Activated B cell treated with CpG ODN at 0.5 μM for 24 hours (primary cell): ENCODE results near the gene TMEM182. TPM values are rescaled to one million over a fixed set of nuclear protein-coding genes. Genes with fewer than 3 reads are reported as not detected.

ENCODE experiments used
- ATAC-seq: fragments of 200-7000 bp; cut with Tn5 transposase; one replicate; pipeline ENCODE4 v1.10.0; 2021; ENCODE audit warnings: low read depth, mild to moderate bottlenecking, moderate library complexity
- CTCF ChIA-PET: fragments of 350-600 bp; sonication (Branson Sonifier 250); formaldehyde crosslinking; loops from one replicate; lab custom pipeline; 2021; ENCODE audit warnings: antibody characterized with exemption; lab: Charles Lee
- POLR2A ChIA-PET: fragments of 350-600 bp; sonication (Branson Sonifier 250); formaldehyde crosslinking; loops from one replicate; lab custom pipeline; 2021; ENCODE audit warnings: antibody characterized with exemption; lab: Charles Lee
- DNase-seq: peaks from one replicate; pipeline ENCODE4 v3.0.0; 2022
- H3K27ac Mint-ChIP-seq: one replicate; pipeline ENCODE4 v1.8.0; 2020; ENCODE audit warnings: mixed read lengths
- H3K27me3 Mint-ChIP-seq: one replicate; pipeline ENCODE4 v1.8.0; 2021; ENCODE audit warnings: mixed read lengths
- H3K36me3 Mint-ChIP-seq: one replicate; pipeline ENCODE4 v1.8.0; 2021; ENCODE audit warnings: low read depth, mixed read lengths
- H3K4me1 Mint-ChIP-seq: one replicate; pipeline ENCODE4 v1.8.0; 2021; ENCODE audit warnings: mixed read lengths
- H3K4me3 Mint-ChIP-seq: one replicate; pipeline ENCODE4 v1.8.0; 2020; ENCODE audit warnings: mild to moderate bottlenecking, mixed read lengths
- H3K9me3 Mint-ChIP-seq: one replicate; pipeline ENCODE4 v1.8.0; 2020; ENCODE audit warnings: mixed read lengths
- intact Hi-C: fragments of 100-400 bp; cut with micrococcal nuclease; formaldehyde crosslinking; loops from one replicate; pipeline ENCODE4 v1.15.1; 2024
- total RNA-seq: library from RNA; stranded (reverse); gene quantifications from 2 replicates; pipeline ENCODE4 v1.2.3, GENCODE V29; 2022
- TF ChIP-seq, protein P1 (sequence below): fragments of 200-600 bp; IDR thresholded peaks from one replicate; pipeline ENCODE4 v1.8.0; 2022; ENCODE audit warnings: antibody characterized with exemption, mild to moderate bottlenecking

Gene TMEM182
- total RNA-seq, 1 donor from 2014 or later, result 3.1 TPM

DNA sequence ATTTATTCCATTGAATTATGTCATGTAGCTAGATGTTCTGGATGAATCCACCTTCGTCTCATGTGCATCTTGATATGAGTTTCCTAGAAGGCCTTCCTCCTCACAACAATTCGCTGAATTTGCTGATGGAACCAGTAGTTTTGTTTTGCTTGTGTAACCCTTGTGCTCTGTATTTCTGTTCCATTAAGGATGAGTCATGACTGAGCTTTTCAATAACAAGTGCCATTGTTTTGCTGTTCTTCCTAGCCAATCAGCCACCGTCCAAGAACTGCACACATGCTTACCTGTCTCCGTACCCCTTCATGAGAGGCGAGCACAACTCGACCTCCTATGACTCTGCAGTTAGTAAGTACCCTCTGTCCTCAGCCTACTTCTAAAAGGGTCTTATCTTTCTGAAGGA lies 2.3 kb downstream of the TMEM182 start:
- Mint-ChIP-seq H3K9me3 (no peaks in the 10 kb centered on the region), H3K4me1 (no peaks in the 10 kb centered on the region), H3K36me3 (peaks cover 33% of the 10 kb centered on the region), H3K27me3 (no peaks in the 10 kb centered on the region), H3K27ac (no peak overlapping the region), H3K4me3 (no peak overlapping the region)
- ATAC-seq (no peak), DNase-seq (no peak)
- intact Hi-C loops, result no loop called here
- TF ChIP-seq, protein P1, sequence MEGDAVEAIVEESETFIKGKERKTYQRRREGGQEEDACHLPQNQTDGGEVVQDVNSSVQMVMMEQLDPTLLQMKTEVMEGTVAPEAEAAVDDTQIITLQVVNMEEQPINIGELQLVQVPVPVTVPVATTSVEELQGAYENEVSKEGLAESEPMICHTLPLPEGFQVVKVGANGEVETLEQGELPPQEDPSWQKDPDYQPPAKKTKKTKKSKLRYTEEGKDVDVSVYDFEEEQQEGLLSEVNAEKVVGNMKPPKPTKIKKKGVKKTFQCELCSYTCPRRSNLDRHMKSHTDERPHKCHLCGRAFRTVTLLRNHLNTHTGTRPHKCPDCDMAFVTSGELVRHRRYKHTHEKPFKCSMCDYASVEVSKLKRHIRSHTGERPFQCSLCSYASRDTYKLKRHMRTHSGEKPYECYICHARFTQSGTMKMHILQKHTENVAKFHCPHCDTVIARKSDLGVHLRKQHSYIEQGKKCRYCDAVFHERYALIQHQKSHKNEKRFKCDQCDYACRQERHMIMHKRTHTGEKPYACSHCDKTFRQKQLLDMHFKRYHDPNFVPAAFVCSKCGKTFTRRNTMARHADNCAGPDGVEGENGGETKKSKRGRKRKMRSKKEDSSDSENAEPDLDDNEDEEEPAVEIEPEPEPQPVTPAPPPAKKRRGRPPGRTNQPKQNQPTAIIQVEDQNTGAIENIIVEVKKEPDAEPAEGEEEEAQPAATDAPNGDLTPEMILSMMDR, result no peak
- ChIA-PET POLR2A (no interaction called here), CTCF (interaction anchor here (1.4 to 3.6 kb wide), 2 partner anchors 11 kb away, joined by 5 to 26 read pairs; no protein-coding TSS in a partner anchor)

DNA sequence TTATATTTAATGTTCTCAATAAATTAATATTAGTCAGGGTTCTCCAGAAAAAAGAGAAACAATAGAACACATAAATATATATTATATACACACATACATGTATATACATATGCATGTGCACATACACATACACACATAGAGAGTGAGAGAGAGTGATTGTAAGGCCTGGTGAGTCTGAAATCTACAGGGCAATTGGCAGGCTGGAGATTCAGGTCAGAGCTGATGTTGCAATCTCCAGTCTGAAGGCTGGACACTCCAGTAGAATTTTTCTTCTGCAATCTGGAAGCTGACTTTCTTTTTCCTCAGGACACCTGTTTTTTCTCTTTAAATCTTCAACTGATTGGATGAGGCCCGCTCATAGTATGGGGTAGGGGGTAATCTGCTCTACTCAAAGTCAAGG lies 3.2 kb downstream of the TMEM182 start:
- Mint-ChIP-seq H3K36me3 (peaks cover 38% of the 10 kb centered on the region), H3K4me1 (no peaks in the 10 kb centered on the region), H3K4me3 (no peak overlapping the region), H3K9me3 (no peaks in the 10 kb centered on the region), H3K27ac (no peak overlapping the region), H3K27me3 (no peaks in the 10 kb centered on the region)
- POLR2A ChIA-PET, result no interaction called here
- TF ChIP-seq, protein P1, result no peak
- DNase-seq, result no peak
- CTCF ChIA-PET, result interaction anchor here (1.4 kb wide), 1 partner anchor 12 kb away, joined by 5 read pairs; no protein-coding TSS in a partner anchor
- intact Hi-C loops, result no loop called here
- ATAC-seq, result no peak

GRCh38 chr2:102768253-102768652 lies 6.4 kb downstream of the TMEM182 start:
- Mint-ChIP-seq H3K9me3 (no peaks in the 10 kb centered on the region), H3K4me1 (no peaks in the 10 kb centered on the region), H3K27me3 (no peaks in the 10 kb centered on the region), H3K36me3 (peaks cover 36% of the 10 kb centered on the region), H3K4me3 (no peak overlapping the region), H3K27ac (no peak overlapping the region)
- CTCF ChIA-PET, result interaction anchor here (1.5 kb wide), 1 partner anchor 15 kb away, joined by 4 read pairs; no protein-coding TSS in a partner anchor
- intact Hi-C loops, result no loop called here
- TF ChIP-seq, protein P1, result no peak
- ATAC-seq, result no peak
- POLR2A ChIA-PET, result no interaction called here
- no peak for DNase-seq

DNA sequence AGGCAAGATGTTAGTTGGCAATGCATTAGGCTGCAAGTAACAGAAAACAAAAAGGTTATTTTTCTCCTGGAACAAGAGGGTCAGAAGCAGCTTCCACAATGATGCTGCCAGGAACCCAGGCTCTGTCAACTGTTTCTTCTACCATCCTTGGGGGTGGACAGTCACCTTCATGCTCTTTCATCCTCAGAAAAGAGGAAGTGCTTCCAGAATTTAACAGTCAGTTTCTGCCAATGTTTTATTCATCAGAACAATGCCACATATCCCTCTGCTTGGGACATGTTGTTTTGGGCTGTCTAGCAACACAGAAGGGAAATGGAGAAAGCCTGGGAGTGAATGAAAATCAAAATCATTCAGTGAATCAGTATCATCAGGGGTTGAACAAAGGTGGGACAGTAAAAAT lies 7.1 kb downstream of the TMEM182 start:
- ChIA-PET POLR2A (no interaction called here), CTCF (interaction anchor here (1.5 kb wide), 1 partner anchor 16 kb away, joined by 4 read pairs; no protein-coding TSS in a partner anchor)
- TF ChIP-seq, protein P1, result no peak
- Mint-ChIP-seq H3K9me3 (no peaks in the 10 kb centered on the region), H3K4me3 (no peak overlapping the region), H3K27me3 (no peaks in the 10 kb centered on the region), H3K4me1 (no peaks in the 10 kb centered on the region), H3K36me3 (peaks cover 35% of the 10 kb centered on the region), H3K27ac (no peak overlapping the region)
- DNase-seq (no peak), ATAC-seq (no peak)
- intact Hi-C loops, result no loop called here

DNA sequence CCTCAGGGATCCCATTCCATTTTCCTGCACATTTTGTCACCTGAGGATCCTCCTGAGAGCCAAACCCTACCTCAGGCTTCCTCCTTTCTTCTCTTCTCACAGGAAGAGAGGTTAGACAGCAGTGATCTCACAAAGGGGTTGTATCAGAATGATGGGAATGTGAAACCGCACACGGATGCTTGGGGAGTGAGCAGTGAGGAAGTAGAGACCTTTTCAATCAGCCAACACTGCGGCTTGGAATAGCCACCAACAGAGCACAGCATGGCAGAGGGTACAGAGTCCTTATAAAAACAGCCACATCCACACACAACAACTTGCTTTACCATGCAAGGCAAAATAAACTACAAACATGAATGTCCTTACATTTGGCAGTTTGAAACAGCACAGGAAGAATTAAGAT lies 8.7 kb downstream of the TMEM182 start:
- DNase-seq (no peak), ATAC-seq (no peak)
- Mint-ChIP-seq H3K4me1 (no peaks in the 10 kb centered on the region), H3K9me3 (no peaks in the 10 kb centered on the region), H3K27ac (no peak overlapping the region), H3K36me3 (peaks cover 27% of the 10 kb centered on the region), H3K4me3 (no peak overlapping the region), H3K27me3 (no peaks in the 10 kb centered on the region)
- CTCF ChIA-PET, result no interaction called here
- POLR2A ChIA-PET, result no interaction called here
- intact Hi-C loops, result no loop called here
- TF ChIP-seq, protein P1, result no peak
